Islet of Langerhans (tissue), 1 donor: ENCODE data around the gene CCNB2.
A peak's percentile ranks its signal among the peaks of the same experiment; 100 is the strongest.
"Not testable (repeated sequence)": the region's sequence is repeated elsewhere in the genome, so short reads cannot be mapped to it uniquely, and the experiment has no call there.

Source experiments
- FAIRE-seq: peaks from one replicate; lab custom pipeline; 2011; peaks lifted over from hg19 to GRCh38; lab: Jason Lieb, UNC

CCNB2 gene

DNA sequence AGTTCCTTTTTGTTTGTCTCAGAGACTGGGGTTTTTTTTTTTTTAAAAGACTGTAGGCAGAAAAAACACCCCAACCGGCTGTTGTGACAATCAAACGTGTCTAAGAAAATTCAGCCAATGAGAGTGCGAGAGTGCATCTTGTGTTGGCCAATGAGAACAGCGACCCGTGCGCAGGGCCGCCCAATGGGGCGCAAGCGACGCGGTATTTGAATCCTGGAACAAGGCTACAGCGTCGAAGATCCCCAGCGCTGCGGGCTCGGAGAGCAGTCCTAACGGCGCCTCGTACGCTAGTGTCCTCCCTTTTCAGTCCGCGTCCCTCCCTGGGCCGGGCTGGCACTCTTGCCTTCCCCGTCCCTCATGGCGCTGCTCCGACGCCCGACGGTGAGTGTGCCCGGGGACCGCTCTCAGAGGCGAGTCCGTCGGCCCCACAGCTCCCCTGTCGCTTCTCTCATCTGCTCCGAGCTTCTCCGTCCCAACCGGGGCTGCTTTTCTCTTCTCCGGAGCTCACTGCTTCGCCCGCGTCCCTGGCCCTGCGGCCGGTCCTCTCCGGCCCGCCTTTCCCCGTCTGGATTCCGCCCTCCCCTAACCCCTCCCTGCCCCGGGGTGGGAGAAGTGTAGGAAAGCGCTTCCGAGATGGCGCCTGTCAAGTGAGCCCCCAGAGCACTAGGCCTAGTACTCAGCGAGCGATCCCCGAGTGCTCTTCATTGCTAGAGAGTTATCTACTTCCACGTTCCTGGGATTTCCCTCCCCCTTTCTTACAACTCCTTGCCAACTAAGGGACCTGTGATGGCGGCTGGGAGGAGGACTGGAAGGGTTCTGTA, at the start of gene CCNB2:
Gene CCNB2, plus strand, starts transcription at position 235 of the 821 bp plus-strand sequence. Its CDS starts 123 bp downstream, at position 358.
- peak; percentile 96 for FAIRE-seq

DNA sequence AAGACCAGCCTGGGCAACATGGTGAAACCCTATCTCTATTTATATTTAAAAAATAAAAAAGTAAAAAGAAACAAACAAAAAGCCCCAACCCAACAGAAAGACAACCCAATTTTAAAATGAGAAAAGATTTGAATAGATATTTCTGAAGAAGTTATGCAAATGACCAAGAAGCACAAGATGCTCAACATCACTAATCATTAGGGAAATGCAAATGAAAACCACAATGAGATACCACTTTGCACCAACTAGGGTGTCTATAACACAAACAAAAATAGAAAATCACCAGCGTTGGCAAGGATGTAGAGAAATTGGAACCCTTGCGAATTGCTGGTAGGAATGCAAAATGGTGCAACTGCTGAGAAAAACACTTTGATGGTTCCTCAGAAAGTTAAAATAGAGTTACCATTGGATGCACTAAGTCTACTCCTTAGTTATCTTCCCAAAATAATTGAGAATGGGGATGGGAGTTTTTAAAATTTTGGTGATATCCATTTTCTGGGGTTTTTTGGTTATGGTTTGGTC, 45.8 kb upstream of the CCNB2 start:
- no peak for FAIRE-seq

DNA sequence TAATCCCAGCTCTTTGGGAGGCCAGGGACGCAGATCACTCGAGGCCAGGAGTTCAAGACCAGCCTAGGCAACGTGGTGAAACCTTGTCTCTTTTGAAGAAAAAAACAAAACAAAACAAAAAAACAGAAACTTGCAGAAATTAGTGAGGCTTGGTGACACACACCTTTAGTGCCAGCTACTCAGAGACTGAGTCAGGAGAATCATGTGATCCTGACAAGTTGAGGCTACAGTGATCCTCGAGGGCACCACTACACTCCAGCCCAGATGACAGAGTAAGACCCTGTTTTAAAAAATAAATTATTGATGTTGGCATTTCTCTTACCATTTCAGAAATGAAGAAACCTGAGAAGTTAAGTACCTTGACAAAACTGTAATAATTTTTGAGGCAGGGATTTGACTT, 44.6 kb upstream of the CCNB2 start:
- no peak for FAIRE-seq

DNA sequence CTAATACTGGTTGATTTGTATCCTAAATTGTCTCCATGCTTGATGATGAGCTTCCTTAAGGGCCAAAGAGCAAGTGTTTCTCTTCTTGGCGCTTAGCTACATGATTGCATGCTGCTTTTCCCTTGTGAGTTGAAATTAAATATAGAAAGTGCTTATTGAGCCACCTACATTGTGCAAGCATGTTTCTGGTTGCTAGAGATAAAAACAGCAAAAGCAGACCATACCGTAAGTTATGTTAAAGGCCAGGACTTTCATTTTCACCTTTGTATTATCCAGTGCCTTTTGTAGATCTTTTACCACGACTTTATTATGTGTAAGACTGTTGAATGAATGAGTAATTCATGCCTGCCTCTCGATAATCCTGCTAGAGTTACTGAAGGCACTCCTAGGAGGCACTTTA, 41.9 kb upstream of the CCNB2 start:
- FAIRE-seq, result no peak

DNA sequence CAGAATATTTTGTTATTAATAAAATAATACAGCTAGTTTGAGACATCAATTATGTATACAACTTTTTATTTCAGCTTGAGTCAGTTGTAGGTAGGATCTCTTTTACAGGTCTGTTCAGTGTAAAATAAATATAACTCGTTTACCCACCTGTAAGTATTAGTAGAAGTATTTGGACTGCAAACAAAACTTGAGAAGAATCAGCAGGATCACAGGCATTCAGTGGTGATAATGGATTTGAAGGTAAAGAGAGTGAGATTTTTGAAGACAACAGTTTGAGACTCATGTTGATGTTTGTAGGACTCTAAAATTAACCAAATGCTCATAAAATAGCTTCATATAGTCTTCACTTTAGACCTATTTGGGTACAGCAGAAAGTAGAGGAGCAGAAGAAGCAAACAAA, 35.5 kb upstream of the CCNB2 start:
- FAIRE-seq, result no peak

DNA sequence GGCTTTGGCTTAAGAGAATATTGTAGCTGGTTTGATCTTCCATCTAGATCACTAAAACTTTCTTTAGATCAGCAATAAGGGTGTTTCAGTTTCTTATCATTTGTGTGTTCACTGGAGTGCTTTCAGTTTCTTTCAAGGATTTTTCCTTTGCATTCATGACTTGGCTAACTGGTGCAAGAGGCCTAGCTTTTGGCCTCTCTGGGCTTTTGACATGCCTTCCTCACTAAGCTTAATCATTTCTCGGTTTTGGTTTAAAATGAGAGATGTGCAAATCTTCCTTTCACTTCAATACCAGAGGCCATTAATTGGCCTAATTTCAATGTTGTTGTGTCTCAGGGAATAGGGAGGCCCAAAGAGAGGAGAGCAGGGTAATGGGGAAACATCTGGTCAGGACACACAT, 30.3 kb upstream of the CCNB2 start:
- no peak for FAIRE-seq

DNA sequence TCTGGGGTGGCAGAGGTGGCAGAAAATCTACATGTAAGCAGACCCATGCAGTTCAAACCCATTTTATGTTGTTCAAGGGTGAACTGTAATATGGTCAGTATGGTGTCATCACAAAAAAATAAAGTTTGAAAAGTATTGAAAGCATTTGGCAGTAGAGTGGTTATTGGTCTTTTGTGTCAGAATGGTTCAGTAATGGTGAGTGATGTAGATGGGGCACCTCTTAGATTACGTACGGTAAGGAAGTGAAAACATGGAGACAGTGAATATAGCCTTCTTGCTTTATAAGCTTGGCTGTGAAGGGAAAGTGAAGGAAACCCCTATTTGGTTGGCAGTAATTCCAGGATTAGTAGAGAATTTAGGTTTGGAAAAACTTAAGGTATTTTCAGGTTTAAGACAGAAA, 17.2 kb upstream of the CCNB2 start:
- no peak for FAIRE-seq

DNA sequence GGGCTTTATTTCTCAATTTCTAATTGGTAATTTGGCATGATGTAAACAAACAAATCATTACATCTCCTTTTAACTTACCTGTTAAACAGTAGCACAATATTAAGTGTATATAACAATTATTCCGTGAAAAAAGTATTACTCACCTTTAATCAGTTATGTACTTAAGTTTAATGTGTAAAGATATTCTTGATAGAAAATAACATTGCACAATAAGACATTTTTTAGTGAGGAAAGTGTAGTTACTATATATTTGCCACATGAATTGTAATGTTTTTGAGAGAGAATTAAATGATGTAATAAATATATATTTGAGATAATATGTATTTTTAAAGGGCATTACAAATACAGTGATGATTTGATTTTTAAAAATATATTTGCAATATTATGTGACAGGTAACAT, 10.9 kb upstream of the CCNB2 start:
- peak; percentile 17 for FAIRE-seq

DNA sequence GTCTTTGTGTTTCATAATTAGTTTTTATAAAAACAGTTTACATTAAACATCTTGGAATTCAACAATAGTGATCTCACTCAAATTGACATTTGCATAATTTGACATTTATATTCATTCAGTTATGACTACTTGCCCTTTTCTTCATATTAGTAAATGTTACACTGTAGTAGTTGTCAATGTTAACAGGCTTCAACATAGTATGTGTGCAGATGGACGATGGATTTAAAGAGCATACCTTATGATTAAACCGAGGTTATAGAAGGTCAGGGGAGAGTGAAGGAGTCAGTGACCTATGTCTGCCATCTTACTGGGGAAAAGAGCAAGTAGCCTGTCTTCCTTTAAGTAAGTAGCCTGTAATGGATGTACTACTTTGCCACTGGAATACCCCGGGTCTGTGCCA, 8.5 kb upstream of the CCNB2 start:
- no peak for FAIRE-seq

DNA sequence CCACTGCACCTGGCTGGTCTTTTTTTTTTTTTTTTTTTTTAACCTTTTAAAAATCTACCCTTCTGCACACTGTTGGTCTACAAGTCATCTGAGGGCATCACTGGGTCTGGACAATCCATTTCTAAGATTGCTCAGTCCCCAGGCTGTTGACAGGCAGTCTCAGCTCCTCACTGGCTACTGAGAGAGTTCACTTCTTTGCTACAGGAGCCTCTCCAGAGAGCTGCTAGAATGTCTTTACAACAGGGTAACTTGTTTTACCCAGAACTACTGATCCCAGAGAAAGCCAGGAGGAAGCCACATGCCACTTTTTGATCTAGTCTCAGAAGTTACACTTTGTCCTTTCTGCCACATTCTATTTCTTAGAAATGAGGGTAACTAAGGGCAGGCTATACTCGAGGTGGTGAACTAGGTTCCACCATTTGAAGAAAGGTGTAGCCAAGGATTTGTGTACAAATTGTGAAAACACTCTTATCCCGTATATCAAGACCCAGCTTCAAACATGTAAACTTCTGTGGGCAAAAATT, 5.7 kb upstream of the CCNB2 start:
- no peak for FAIRE-seq

DNA sequence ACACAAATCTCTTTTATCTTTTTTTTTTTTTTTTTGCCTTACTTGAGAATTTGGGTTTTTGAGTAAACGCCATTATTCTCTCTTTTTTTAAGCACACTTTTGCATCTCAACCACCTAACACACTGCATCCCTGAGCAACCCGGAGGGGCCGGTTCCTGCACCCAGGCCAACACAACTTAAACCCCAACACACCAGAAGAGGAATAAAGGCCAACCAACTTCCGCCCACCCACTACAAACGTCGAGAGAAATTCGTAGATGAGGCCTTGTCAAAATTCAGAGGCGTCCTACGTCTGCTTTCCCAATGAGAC, 389 bp upstream of the CCNB2 start:
- FAIRE-seq, result no peak

DNA sequence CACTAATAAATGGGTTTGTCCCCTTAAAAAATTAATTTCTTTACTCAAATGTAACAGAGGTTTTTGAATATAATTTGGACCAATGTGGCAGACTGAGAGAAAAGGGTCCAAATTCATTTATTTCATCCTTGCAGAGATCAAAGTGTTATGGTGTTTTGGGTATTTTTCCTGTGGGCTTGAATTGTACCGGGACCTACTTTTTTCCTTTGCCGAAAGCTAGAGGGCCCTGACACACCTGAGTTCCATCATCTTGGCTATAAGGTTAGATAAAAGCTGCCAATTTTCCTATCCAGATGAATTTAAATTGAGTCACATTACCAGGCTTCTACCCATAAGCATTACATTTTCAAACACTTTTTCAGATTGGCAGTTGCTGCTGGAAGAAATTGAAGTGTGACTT, 908 bp downstream of the CCNB2 start:
- no peak for FAIRE-seq

DNA sequence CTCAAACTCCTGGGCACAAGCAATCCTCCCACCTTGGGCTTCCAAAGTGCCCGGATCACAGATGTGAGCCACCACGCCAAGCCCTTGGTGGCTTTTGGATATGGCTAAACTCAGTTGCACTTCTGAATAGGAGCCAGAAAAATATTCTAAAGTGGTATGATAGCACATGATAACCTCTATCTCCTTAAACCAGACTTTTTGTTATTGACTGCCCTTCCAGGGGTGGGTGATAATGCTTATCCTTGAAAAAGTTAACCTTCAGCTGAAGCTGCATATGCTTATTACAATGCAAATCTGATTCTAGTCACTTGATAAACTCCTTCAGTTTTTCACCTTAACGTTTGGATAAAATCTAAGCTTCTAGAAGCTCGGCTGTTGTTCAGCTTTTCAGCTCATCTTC, 6.3 kb downstream of the CCNB2 start:
- no peak for FAIRE-seq

DNA sequence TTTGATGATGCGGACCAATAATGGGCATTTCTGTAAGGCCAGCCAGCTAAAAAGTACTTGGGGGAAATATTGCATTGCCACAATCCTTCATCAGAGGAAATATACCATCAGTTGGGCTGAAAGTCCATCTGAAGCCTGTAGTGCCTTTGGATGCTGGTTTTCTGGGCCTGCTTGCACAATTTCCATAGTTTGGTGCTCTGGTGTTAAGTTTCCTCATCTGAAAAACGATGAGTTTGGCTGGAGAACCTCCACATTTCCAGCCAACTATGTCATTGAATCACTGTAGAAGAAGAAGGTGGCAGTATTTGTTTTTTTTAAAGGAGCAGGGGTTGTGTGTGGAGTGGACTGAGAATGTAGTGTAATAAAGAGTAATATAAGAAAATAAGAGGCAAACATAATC, 10.1 kb downstream of the CCNB2 start:
- FAIRE-seq, result no peak

DNA sequence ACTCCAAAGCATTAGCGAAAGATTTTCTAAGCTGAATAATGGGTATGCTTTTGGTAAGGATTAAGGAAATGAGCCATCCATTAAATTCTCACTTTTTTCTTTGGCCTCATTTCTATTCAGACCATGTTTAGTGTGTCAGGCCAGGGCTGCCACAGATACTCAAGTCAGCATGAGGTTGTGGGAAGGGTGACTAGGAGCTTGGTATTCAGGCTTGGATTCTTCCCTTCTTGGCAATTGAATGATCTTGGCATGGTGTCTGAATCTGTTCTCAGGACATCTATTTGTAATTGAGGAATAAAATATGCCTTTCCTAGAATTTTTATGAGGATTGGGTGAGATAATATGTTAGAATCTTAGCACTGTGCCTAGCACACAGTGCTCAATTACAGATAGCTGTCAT, 11.2 kb downstream of the CCNB2 start:
- FAIRE-seq, result no peak

DNA sequence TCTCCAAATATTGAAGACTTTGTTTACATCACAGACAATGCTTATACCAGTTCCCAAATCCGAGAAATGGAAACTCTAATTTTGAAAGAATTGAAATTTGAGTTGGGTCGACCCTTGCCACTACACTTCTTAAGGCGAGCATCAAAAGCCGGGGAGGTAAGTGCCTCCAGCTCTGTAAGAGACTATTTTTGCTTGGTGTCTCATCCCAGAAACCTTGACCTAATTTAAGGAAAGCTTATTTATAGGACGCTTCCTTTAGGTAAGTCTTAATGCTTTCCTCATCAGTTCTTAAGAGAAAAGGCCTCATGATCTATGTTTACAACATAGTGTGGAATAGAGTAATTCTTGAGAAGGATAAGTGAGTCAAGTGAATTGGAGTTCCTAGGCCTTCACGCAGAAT, 11.8 kb downstream of the CCNB2 start:
- FAIRE-seq, result no peak

DNA sequence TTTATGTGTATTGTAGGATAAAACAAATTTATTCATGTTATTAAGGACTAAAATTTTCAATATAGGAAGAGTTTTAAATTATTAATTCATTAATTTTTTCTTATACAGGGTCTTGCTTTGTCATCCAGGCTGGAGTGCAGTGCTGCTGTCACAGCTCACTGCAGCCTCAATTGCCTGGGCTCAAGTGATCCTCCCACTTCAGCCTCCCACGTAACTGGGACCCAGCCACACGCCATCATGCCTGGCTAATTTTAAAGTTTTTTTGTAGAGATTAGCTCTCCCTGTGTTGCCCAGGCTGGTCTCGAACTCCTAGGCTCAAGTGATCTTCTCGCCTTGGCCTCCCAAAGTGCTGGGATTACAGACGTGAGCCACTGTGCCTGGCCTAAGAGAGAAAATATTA, 14.7 kb downstream of the CCNB2 start:
- FAIRE-seq, result no peak

DNA sequence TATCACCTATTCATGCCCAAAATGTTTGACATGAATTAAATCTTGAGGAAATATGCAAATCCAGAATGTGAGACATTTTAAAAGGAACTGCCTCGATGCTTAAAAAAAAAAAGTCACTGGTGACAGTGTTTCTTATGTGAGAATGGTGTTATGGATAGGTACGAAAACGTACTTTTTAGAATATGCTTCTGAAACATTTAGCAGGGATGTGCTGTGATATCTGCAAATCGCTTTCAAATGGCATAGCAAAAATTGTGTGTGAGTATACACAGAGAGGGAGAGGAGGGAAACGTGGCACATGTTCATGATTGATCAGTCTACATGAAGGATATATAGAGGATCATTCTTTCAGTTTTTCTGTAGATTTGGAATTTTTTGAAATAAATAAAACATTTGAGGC, 16.0 kb downstream of the CCNB2 start:
- FAIRE-seq, result no peak

DNA sequence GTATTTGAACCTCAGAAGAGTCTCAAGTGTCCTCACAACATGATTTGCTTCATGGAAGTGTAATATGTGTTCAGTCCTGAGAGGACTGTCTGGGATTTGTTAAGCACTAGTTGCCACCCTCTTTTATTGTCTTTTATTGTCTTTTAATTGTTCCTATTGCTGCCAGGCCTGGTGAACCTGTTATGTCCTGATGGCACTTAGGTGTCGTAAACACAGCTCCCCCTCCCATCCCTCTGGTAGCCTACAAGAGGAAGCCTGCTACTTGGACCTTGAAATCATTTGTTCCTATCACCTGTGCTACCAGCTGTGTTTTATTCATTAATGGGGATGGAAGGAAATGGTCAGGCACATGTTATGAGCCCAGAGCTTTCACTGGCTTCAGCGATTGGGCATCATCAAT, 19.3 kb downstream of the CCNB2 start:
- FAIRE-seq, result no peak

DNA sequence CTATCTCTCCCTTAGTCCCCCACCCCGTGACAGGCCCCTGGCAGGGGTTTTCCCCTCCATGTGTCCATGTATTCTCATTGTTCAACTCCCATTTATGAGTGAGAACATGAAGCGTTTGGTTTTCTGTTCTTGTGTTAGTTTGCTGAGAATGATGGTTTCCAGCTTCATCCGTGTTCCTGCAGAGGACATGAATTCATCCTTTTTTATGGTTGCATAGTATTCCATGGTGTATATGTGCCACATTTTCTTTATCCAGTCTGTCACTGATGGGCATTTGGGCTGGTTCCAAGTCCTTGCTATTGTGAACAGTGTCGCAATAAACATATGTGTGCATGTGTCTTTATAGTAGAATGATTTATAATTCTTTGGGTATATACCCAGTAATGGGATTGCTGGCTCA, 20.7 kb downstream of the CCNB2 start:
- FAIRE-seq, result not testable (repeated sequence)

DNA sequence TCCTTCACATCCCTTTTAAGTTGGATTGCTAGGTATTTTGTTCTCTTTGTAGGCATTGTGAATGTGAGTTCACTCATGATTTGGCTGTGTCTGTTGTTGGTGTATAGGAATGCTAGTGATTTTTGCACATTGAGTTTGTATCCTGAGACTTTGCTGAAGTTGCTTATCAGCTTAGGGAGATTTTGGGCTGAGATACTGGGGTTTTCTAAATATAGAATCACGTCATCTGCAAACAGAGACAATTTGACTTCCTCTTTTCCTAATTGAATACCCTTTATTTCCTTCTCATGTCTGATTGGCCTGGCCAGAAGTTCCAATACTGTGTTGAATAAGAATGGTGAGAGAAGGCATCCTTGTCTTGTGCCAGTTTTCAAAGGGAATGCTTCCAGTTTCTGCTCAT, 22.3 kb downstream of the CCNB2 start:
- FAIRE-seq, result not testable (repeated sequence)

DNA sequence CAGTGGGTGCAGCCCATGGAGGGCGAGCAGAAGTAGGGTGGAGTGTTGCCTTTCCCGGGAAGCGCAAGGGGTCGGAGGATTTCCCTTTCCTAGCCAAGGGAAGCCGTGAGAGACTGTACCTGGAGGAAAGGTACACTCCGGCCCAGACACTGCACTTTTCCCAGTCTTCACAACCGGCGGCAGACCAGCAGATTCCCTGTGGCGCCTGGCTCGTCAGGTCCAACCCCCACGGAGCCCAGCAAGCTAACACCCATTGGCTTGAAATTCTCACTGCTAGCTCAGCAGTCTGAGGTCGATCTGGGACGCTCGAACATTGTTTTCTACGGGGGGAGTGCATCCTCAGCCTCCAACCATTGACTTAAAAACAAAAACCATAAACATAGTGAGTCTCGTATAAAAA, 26.5 kb downstream of the CCNB2 start:
- FAIRE-seq, result no peak

DNA sequence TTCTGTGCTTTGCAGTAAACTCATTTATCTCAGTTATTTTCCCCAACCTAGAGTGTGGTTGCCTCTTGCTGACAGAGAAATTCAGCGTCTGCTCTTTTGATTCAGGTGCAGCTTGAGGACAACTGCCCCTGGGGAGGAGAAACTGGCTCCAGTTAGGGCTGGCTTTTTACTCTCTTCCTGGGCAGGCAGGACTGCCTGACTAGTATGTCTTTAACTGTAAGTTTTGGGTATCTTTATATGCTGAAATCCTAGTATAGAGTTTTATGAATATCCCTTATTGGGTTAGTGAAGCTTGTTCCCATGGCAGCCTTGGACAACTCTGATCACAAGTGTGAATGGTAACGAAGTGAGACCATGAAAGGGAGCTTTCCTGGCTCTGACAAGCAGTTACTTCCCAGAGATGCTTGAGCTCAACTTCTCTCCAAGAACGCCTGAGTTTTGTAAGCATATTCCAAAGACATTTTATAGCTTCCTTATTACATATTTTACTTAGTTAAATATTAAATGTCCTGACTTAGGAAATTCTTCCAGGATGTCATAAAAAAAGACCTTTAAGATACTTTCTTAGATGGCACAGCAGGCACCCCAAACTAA, 27.1 kb downstream of the CCNB2 start:
- FAIRE-seq, result no peak

DNA sequence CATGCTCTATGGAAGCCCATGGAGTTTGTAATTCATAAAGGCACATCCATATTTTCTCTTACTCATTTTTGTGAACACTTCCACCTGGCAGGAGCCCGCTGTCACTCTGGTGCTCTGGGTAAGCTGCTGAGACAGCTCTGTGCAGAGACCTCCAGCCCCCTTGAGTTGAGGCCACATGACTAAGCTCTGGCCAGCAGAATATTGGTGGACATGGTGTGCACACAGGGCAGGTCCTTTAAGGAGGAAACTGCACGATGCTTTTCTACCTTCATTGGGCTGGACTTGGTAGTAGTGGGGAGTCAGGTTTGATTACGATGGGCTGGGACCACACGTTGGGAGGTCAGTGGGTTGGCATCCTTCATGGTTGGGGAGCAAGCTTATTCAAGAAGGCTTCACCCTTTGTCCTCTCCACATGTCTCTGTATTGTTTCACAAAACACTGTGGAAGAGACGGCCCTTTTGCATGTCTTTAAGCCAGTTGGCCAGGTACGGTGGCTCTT, 29.0 kb downstream of the CCNB2 start:
- no peak for FAIRE-seq
